Posterior cingulate gyrus (tissue), 11 donors: Measurements from ENCODE around the gene SIDT1.

Source experiments
- DNase-seq, 10 donors: peaks; one replicate each; pipeline versions ENCODE4 v3.0.0 to v3.0.0-alpha.2; 2020 to 2021; ENCODE audit warnings: mixed read lengths in 3 of 10
- intact Hi-C: fragments of 100-400 bp; cut with DNase I; formaldehyde crosslinking; loops from one replicate; pipeline ENCODE4 v1.15.1; 2023

SIDT1 gene

GRCh38 chr3:113531826-113532697 lies at the start of gene SIDT1:
SIDT1 (plus strand) TSS chr3:113532555; CDS start chr3:113533022, 467 bp downstream.
- DNase-seq: peak in 8 of 10 donors; percentile 16 to 87 (median 44)
- intact Hi-C loops: no loop called here

GRCh38 chr3:113485161-113485609 lies 47.2 kb upstream of the SIDT1 start:
- peak in 1 of 10 donors; percentile 19 for DNase-seq
- intact Hi-C loops: no loop called here

DNA sequence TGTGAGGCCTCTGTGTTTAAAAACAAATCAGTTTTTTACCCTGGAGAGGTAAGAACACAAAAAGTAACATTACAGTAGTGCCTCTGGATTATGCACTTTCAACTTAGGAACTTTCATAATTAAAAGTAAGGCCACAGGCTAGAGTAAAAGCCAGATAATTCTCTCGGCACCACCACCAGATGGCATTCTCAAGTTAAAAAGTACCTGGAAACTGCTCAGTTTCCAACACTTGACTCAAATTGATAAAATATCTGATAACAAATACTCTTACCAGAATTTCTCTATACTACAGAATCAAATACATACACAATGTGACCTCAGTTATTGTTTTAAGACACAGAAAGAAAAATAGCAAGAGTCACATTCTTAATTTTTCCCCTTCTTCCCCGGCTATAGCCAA lies 37.3 kb upstream of the SIDT1 start:
- intact Hi-C loops: loop anchor here (2.0 kb wide), 1 partner anchor 132 kb away; no protein-coding TSS in a partner anchor
- DNase-seq: no peak

DNA sequence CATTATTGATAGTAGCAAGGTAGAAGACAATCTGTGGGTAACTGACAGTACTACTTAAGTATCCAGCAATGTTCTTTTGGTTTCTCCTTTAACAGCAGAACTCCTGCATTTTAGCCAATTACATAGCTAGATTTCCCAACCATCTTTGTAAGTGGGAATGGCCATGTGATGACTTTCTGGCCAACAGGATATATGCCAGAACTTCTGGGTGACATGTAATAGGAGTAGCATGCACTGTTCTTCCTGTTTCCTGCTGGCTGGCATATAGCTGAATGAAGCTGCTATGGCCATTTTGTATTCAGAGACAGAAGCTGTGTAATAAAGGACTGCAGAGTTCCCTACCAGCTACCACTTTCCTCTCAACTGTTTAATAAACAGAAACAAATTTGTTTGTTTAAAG lies 35.4 kb upstream of the SIDT1 start:
- DNase-seq: no peak
- intact Hi-C loops: no loop called here

DNA sequence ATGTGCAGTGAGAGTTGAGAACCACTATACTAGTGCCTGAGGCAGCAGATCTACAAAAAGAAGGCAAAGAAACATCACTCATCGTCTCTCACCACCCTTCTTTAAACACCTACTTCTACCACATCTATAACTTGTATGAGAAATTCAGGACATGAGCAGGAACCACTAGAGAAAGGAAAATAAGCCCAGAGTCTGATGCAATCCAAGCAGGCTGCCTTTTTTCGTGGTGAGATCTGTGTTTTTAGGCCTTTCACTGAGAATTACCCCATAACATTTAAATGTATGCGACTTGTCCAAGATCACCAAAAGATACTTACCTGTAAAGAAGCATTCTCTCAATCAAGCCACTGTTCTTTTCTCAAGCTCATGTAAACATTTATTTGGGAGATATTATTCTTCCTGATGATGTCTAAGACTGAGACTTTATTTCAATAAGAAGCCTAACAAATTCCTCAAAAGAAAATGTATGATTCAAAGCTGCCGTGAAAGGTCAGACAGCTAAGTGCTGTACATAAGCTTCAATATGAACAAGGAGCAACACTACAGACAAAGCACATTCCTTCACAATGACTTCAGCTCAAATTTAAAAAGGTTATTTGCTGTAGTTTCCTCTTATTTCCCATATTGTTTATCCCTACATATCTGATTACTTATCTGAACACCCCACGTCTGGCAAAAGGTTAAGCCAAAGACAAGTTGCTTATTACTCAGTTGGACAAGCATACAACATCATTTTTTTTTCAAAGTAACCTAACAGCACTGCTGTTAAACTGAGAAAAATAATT lies 33.9 kb upstream of the SIDT1 start:
- intact Hi-C loops: no loop called here
- DNase-seq: no peak

- no peak for DNase-seq
- intact Hi-C loops: no loop called here
Measured at GRCh38 chr3:113499081-113499480, 33.3 kb upstream of the SIDT1 start.

DNA sequence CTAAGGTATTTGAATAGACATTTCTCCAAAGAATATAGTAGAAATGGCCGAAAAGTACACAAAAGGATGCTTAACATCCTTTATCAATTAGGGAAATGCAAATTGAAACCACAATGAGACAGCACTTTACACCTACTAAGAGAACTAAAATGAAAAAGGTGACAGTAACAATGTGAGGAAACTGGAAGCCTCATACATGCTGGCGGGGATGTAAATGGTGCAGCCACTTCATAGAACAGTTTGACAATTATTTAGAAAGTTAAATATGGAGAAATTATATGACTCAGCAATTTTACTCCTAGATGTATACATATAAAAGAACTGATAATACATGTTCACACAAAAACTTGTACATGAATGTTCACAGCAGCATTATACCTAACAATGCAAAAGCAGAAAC lies 30.8 kb upstream of the SIDT1 start:
- DNase-seq: no peak
- intact Hi-C loops: no loop called here

- intact Hi-C loops: no loop called here
- DNase-seq: no peak
Measured at GRCh38 chr3:113505867-113506266, 26.5 kb upstream of the SIDT1 start.

DNA sequence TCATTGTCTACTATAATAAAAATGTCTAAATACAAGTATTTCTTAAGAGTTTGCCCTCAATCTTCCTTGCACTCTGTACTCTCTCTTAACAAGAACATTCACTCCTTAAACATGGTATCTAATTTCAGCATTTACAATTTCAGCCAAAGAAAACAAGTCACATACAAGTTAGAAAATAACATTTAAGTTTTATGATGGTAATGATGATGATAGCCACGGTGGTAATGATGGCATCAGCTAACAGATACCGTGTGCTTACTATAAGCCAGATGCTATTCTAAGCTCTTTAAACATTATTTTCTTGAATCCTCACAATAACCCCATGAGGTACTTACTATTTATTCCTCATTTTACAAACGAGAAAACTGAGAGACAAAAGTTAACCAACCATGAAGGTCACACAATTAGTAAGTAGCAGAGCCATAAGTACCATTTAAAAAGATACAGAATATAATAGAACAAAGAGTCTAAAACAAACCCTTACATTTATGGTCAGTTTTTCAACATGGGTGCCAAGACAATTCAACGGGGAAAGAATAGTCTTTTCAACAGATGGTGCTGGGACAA lies 24.8 kb upstream of the SIDT1 start:
- intact Hi-C loops: no loop called here
- DNase-seq: no peak

DNA sequence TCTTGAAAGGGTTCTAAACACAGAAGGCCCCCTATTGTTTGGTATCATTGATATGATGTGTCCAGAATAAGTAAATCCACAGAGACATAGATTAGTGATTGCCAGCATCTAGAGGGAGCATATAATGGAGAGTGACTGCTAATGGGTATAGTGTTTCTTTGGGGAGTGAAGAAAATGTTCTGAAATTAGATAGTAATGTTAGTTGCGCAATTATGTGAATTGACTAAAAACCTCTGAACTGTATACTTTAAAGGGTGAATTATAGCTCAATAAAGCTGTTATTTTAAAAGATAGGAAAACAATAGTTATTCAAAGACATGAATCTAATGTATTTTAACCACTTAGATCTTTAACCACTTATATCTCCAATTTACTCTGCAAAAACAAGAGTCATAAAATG lies 23.4 kb upstream of the SIDT1 start:
- DNase-seq: no peak
- intact Hi-C loops: no loop called here

- intact Hi-C loops: no loop called here
Measured at GRCh38 chr3:113514265-113514769, 18.0 kb upstream of the SIDT1 start.

DNA sequence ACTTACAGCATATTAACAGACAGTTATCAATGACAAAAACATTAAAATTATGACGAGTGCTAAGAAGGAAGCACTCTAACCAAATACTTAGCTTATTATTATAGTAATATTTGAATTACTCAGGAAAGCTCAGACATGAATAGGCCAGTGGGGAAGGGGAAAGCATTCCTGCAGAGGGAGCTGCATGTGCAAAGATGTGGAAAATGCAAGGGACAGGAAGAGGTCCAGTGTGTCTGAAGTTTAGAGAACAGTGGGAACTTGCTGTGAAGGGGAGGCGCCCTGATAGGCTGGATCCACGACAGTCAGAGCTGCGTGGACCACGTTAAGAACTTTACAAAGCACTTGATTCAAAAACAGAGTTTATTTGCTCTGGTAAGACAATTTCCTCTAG lies 16.2 kb upstream of the SIDT1 start:
- DNase-seq: no peak
- intact Hi-C loops: no loop called here

More at GRCh38 chr3:113514265-113514769, 18.0 kb upstream of the SIDT1 start:
- no peak for DNase-seq

DNA sequence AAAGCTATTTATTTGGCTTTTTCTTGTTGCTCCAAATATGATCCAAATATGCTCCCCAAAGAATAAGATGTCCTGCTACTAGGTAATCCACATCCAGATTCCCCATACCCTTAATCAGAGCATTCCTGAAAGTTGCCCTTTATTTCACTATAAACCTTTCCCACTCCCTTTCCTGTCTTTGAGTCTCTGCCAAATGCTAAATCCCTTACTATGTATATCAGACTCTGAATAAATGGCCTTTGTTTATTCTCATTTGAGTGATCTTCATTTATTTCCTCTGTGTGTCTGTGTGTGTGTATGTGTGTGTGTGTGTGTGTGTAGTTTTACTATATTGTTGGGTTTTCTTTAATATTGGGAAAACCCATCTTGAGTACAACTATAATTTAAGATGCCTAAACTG lies 10.4 kb upstream of the SIDT1 start:
- intact Hi-C loops: no loop called here
- no peak for DNase-seq

GRCh38 chr3:113523241-113523640 lies 9.1 kb upstream of the SIDT1 start:
- no peak for DNase-seq
- intact Hi-C loops: no loop called here

DNA sequence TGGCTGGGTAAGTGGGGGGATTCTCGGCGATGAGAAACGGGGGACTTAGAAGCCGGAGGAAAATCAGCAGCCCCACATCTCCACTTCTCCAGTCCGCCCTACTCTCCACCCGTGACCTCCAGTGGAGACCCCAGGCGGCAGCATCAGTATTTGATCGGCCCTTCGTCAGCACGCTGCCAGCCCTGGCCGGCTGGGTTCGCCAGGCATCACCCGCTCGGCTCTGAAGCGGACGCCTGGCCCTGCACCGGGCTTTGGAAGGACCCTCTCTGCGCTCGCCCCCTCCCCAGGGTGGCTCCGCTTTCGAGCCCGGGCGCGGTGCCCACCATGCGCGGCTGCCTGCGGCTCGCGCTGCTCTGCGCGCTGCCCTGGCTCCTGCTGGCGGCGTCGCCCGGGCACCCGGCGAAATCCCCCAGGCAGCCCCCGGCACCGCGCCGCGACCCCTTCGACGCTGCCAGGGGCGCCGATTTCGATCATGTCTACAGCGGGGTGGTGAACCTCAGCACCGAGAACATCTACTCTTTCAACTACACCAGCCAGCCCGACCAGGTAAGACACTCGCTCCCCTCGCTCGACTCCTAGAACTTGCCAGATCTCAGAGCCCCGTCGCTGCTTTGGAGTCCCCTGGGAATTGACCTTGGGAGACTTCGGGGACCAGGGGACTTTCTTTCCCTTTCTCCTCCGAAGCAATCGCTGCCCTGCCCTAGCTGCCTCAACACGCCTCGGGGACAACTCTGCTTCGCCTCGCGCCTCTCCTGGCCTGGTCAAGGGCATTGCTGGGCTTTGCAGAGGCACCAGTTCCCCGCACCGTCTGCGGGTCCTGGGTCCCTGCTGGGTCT lies 561 bp downstream of the SIDT1 start:
- intact Hi-C loops: no loop called here
- peak in 6 of 10 donors; percentile 24 to 83 (median 52) for DNase-seq

DNA sequence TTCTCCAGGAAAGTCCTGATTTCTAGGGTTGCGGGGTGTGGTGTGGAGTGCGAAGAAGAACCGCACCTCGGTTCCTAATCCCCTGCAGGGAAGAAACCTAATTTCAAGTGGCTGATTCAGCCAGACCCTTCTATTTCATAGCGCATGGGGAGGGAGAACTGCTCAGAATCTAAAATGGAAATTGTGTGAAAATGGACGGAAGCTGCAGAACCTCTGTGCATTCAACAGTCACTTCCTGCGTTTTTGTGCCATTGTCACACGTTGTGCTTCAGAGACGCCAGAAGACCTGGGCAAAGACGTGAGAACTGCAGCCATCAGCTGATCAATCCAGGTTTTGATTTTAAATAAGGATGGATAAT lies 1.2 kb downstream of the SIDT1 start:
- no peak for DNase-seq
- intact Hi-C loops: no loop called here

DNA sequence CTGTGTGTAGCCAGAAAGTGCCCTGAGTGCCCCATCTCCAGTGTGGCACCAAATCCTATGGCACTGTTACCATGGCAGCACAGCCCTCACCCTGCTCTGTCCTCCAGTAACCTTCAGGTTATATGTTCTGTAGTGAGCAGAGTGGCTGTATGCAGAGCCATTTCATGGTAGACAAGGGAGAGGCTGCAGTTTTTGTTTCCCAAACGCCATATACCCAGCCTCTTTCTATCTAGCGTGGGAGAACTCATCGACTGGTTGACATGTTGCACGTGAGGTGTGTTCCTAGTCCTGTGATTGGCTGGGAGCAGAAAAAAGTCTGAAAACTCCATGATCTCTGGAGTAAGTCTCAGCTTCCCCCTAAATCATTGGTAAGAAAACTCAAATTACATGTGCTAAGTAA lies 2.0 kb downstream of the SIDT1 start:
- intact Hi-C loops: no loop called here
- peak in 2 of 10 donors; percentile 17 to 67 for DNase-seq

DNA sequence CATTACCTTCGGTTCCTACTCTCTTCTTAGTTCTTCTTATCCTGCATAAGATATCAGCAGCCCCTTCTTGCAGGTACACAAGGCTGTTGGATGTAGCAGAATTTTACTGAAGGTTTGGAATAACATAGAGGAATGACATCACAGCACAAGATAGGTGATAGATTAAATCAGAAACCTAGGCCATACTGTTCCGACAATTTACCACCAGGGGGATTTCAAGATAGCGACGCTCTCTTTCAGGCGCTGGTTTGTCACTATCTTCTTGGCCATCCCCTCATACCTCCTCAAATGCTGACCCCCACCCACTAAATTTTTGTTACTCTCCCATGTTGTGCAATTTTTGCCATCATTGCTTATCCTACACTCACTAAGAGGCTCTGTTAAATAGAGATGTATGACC lies 3.5 kb downstream of the SIDT1 start:
- no peak for DNase-seq
- intact Hi-C loops: no loop called here

DNA sequence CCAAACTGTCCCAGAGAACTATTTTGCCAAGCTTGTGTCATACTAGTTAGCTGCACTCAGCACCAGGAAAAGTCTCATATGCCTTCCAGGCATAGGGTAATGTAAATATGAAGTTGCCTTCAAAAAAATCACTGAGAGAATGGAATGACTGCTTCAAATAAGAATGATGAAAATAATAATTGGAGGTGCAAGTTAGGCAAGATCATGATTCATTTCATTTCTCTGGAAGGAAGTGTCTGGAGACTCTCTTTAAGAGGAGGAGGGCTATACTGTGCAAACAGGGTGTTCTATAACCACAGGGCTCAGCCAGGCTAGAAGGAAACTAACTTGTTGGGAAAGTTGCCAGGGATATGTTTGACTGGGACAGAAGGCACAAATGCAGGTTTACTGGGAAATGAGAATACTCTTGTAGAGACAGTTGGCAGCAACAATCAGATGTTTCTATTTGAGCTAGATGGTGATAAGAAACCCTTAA lies 4.3 kb downstream of the SIDT1 start:
- intact Hi-C loops: no loop called here
- no peak for DNase-seq

DNA sequence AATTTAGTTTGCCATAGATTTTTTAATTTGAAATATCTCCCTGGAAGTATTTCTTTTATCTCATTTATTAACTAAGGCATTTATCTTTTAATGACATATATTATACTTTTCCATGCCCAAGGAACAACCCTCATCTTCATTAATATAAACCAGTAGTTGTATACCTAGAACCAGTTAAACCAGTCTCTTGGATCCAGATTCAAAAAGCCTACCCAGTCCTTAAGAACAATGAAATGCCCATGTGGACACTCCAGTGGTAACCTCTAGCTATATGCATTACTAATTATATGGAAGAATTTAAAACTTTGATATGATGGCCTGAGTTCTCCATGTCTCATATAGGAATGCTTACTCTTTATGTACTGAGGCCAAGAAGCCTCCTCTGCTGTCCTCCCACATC lies 4.8 kb downstream of the SIDT1 start:
- intact Hi-C loops: no loop called here
- DNase-seq: no peak
